Mesodermal cell (in vitro differentiated cells): ENCODE measurements around the gene FRMD4A.
"Not testable (repeated sequence)": the region's sequence is repeated elsewhere in the genome, so short reads cannot be mapped to it uniquely, and the experiment has no call there.

Experiments
- H3K27ac ChIP-seq: 2 replicates; pipeline ENCODE4 v1.7.0; 2013; ENCODE audit warnings: mild to moderate bottlenecking, low read depth, low read length, moderate library complexity; ENCODE audit not compliant: severe bottlenecking
- H3K36me3 ChIP-seq: 2 replicates; pipeline ENCODE4 v1.7.1; 2013; ENCODE audit warnings: mild to moderate bottlenecking, low read length, moderate library complexity; ENCODE audit not compliant: control insufficient read depth, insufficient read depth
- H3K4me1 ChIP-seq: one replicate; pipeline ENCODE4 v1.7.1; 2013; ENCODE audit warnings: mild to moderate bottlenecking, low read length; ENCODE audit not compliant: insufficient read depth, control insufficient read depth, poor library complexity, severe bottlenecking
- H3K4me3 ChIP-seq: 2 replicates; pipeline ENCODE4 v1.7.0; 2013; ENCODE audit warnings: low read length, control low read depth, mild to moderate bottlenecking; ENCODE audit not compliant: insufficient read depth, poor library complexity, severe bottlenecking; ENCODE audit errors: extremely low read depth
- H3K9me3 ChIP-seq: 2 replicates; pipeline ENCODE4 v1.7.1; 2013; ENCODE audit warnings: mild to moderate bottlenecking, low read length, moderate library complexity; ENCODE audit not compliant: control insufficient read depth
- WGBS, 2 experiments: methylation state at CpG; one replicate each; pipeline ENCODE4 v1.1.5; 2013; ENCODE audit warnings: missing lambda C conversion rate in 2 of 2; ENCODE audit not compliant: insufficient coverage in 2 of 2; 5-methylcytosine and 5-hydroxymethylcytosine counted together

FRMD4A gene

GRCh38 chr10:13928451-13928850, 402.3 kb downstream of the FRMD4A start:
- Histone ChIP-seq H3K9me3 (no peaks in the 10 kb centered on the region), H3K4me3 (no peak overlapping the region), H3K27ac (no peak overlapping the region), H3K4me1 (peaks cover 11% of the 10 kb centered on the region), H3K36me3 (no peaks in the 10 kb centered on the region)
- 56 to 82% methylated on average over 1 to 2 of the region's 3 CpGs for WGBS, 2 experiments

GRCh38 chr10:13925971-13926780, 404.5 kb downstream of the FRMD4A start:
- no peaks in the 10 kb centered on the region for H3K9me3 ChIP-seq
- no peak overlapping the region for H3K27ac ChIP-seq
- no peak overlapping the region for H3K4me3 ChIP-seq
- H3K4me1 ChIP-seq: peaks cover 11% of the 10 kb centered on the region
- H3K36me3 ChIP-seq: no peaks in the 10 kb centered on the region
- 91 to 92% methylated on average over 5 of the region's 5 CpGs for WGBS, 2 experiments

- WGBS, 2 experiments: 95 to 96% methylated on average over 4 to 5 of the region's 6 CpGs
- Histone ChIP-seq H3K9me3 (no peaks in the 10 kb centered on the region), H3K27ac (no peak overlapping the region), H3K4me1 (peaks cover 11% of the 10 kb centered on the region), H3K4me3 (no peak overlapping the region), H3K36me3 (no peaks in the 10 kb centered on the region)
Measured at GRCh38 chr10:13924040-13924725, 406.5 kb downstream of the FRMD4A start.

GRCh38 chr10:13922586-13922985, 408.1 kb downstream of the FRMD4A start:
- Histone ChIP-seq H3K36me3 (no peaks in the 10 kb centered on the region), H3K27ac (no peak overlapping the region), H3K4me3 (no peak overlapping the region), H3K4me1 (peaks cover 11% of the 10 kb centered on the region), H3K9me3 (no peaks in the 10 kb centered on the region)
- 100% methylated on average over 1 of the region's 1 CpG; no CpG with 5 or more reads in 1 of the 2 experiments for WGBS, 2 experiments

- Histone ChIP-seq H3K4me3 (no peak overlapping the region), H3K9me3 (no peaks in the 10 kb centered on the region), H3K4me1 (peaks cover 11% of the 10 kb centered on the region), H3K36me3 (no peaks in the 10 kb centered on the region), H3K27ac (no peak overlapping the region)
- 83 to 100% methylated on average over 1 to 2 of the region's 3 CpGs for WGBS, 2 experiments
Measured at GRCh38 chr10:13921941-13922340, 408.8 kb downstream of the FRMD4A start.

GRCh38 chr10:13921131-13921530, 409.6 kb downstream of the FRMD4A start:
- not testable (repeated sequence) for H3K4me3 ChIP-seq, H3K36me3 ChIP-seq, H3K27ac ChIP-seq, H3K9me3 ChIP-seq, H3K4me1 ChIP-seq
- 69 to 90% methylated on average over 1 to 2 of the region's 3 CpGs for WGBS, 2 experiments

- no peak overlapping the region for H3K27ac ChIP-seq
- no peaks in the 10 kb centered on the region for H3K9me3 ChIP-seq
- peaks cover 4% of the 10 kb centered on the region for H3K4me1 ChIP-seq
- H3K36me3 ChIP-seq: no peaks in the 10 kb centered on the region
- WGBS, 2 experiments: no CpG with 5 or more reads among the region's 3 CpGs
- H3K4me3 ChIP-seq: no peak overlapping the region
Measured at GRCh38 chr10:13920465-13920864, 410.3 kb downstream of the FRMD4A start.

- no peaks in the 10 kb centered on the region for H3K36me3 ChIP-seq
- WGBS, 2 experiments: 88 to 100% methylated on average over 1 of the region's 1 CpG
- no peak overlapping the region for H3K4me3 ChIP-seq
- no peaks in the 10 kb centered on the region for H3K9me3 ChIP-seq
- H3K27ac ChIP-seq: no peak overlapping the region
- H3K4me1 ChIP-seq: peaks cover 4% of the 10 kb centered on the region
Measured at GRCh38 chr10:13920031-13920430, 410.7 kb downstream of the FRMD4A start.

- Histone ChIP-seq H3K36me3 (no peaks in the 10 kb centered on the region), H3K9me3 (no peaks in the 10 kb centered on the region), H3K4me1 (no peaks in the 10 kb centered on the region), H3K4me3 (no peak overlapping the region), H3K27ac (no peak overlapping the region)
- WGBS, 2 experiments: 94 to 100% methylated on average over 1 to 2 of the region's 3 CpGs
Measured at GRCh38 chr10:13917791-13918190, 412.9 kb downstream of the FRMD4A start.

- WGBS, 2 experiments: 100% methylated on average over 1 to 2 of the region's 4 CpGs
- no peaks in the 10 kb centered on the region for H3K36me3 ChIP-seq
- H3K4me3 ChIP-seq: no peak overlapping the region
- H3K4me1 ChIP-seq: no peaks in the 10 kb centered on the region
- H3K9me3 ChIP-seq: no peaks in the 10 kb centered on the region
- H3K27ac ChIP-seq: no peak overlapping the region
Measured at GRCh38 chr10:13916384-13916947, 414.3 kb downstream of the FRMD4A start.

GRCh38 chr10:13915710-13916109, 415.0 kb downstream of the FRMD4A start:
- 81 to 85% methylated on average over 7 of the region's 7 CpGs for WGBS, 2 experiments

More at GRCh38 chr10:13915710-13916109, 415.0 kb downstream of the FRMD4A start:
- Histone ChIP-seq H3K9me3 (no peaks in the 10 kb centered on the region), H3K4me3 (no peak overlapping the region), H3K36me3 (no peaks in the 10 kb centered on the region), H3K27ac (no peak overlapping the region), H3K4me1 (no peaks in the 10 kb centered on the region)
